Heart left ventricle (tissue), 16 donors: Measurements from ENCODE around the gene GSG1L2. TPM values are rescaled to one million over a fixed set of nuclear protein-coding genes. Genes with fewer than 3 reads are reported as not detected.

ENCODE experiments used
- ATAC-seq, 4 donors: fragments of 200-7000 bp; cut with Tn5 transposase; one replicate each; pipeline ENCODE4 v1.9.1; 2020 to 2022; ENCODE audit warnings: moderate library complexity in 4 of 4, mild to moderate bottlenecking in 3 of 4, moderate number of reproducible peaks in 1 of 4
- DNase-seq, 5 donors: peaks; one replicate each; pipeline ENCODE4 v3.0.0-alpha.2; 2020
- H3K27ac ChIP-seq, 12 donors: fragments of 200-600 bp; sonication (generic) in 4 of 12; one replicate each; pipeline versions ENCODE4 v1.5.0 to v1.8.0; 2016 to 2022; ENCODE audit warnings: mild to moderate bottlenecking in 2 of 12
- H3K27me3 ChIP-seq, 9 donors: fragments of 200-600 bp; sonication (generic) in 2 of 9; one replicate each; pipeline versions ENCODE4 v1.5.1 to v1.8.0; 2016 to 2022; ENCODE audit warnings: mild to moderate bottlenecking in 3 of 9
- H3K36me3 ChIP-seq, 9 donors: fragments of 200-600 bp; sonication (generic) in 2 of 9; one replicate each; pipeline versions ENCODE4 v1.5.0 to v1.8.0; 2018 to 2022; ENCODE audit warnings: mild to moderate bottlenecking in 2 of 9
- H3K4me1 ChIP-seq, 12 donors: fragments of 200-600 bp; sonication (generic) in 4 of 12; one replicate each; pipeline versions ENCODE4 v1.5.0 to v1.8.0; 2016 to 2022; ENCODE audit warnings: mild to moderate bottlenecking in 3 of 12
- H3K4me3 ChIP-seq, 12 donors: fragments of 200-600 bp; sonication (generic) in 4 of 12; one replicate each; pipeline versions ENCODE4 v1.5.0 to v1.8.0; 2017 to 2022; ENCODE audit warnings: mild to moderate bottlenecking in 9 of 12, moderate library complexity in 4 of 12
- H3K9me3 ChIP-seq, 12 donors: fragments of 200-600 bp; sonication (generic) in 4 of 12; one replicate each; pipeline versions ENCODE4 v1.5.0 to v1.8.0; 2016 to 2022; ENCODE audit warnings: mild to moderate bottlenecking in 1 of 12
- CTCF ChIP-seq, 12 donors: fragments of 200-600 bp; sonication (generic) in 4 of 12; IDR thresholded peaks; one replicate each; pipeline versions ENCODE4 v1.5.0 to v1.8.0; 2018 to 2022; ENCODE audit warnings: antibody characterized with exemption in 12 of 12, mild to moderate bottlenecking in 5 of 12
- POLR2A ChIP-seq, 2 donors: fragments of 450-650 bp; IDR thresholded peaks; one replicate each; pipeline ENCODE4 v1.6.1; 2017; ENCODE audit warnings: antibody characterized with exemption in 2 of 2, mild to moderate bottlenecking in 2 of 2, moderate library complexity in 2 of 2
- WGBS, 4 donors: extraction: QIAGEN DNeasy Blood & Tissue Kit in 2 of 4; methylation state at CpG; one replicate each; pipeline versions ENCODE4 v1.1.5 to v1.1.7; 2013 to 2018; 5-methylcytosine and 5-hydroxymethylcytosine counted together
- intact Hi-C, 10 donors: fragments of 100-400 bp; cut with DNase I; formaldehyde crosslinking; loops; one replicate each; pipeline versions ENCODE4 v1.11.1 to v1.14.2; 2022
- polyA plus RNA-seq, 2 donors: library from polyadenylated mRNA; stranded (reverse); fragments of 200-250 nt; gene quantifications; one replicate each; pipeline ENCODE4 v1.2.3, GENCODE V29; 2013
- total RNA-seq, 9 donors: library from RNA; depleted of rRNA in 2 of 9; stranded (reverse); fragments of >200 nt in 2 of 9; fragmentation: NEBNext Ultra II Directional in 3 of 9; extraction: Animal tissue kit (Norgen Biotek cat#: 25700) in 3 of 9; gene quantifications; one replicate each; pipeline versions ENCODE4 v1.1.0 to v1.2.4, GENCODE V29; 2016 to 2023
- donor health status: ischemic (EF 13 %, LVEDD 7.1; RV severe dilation, severe dysfunction).
- donor health status: healthy with polysubstance abuse.
- donor health status: DM: no; HTN: yes; CAD: no.
- donor health status: DM: no; HTN: no; CAD: no.
- donor health status: ischemic (EF 25% LVEDD 6.9; RV normal size, moderate dysfunction).
- donor health status: ischemic (EF 25% LVEDD 5.7; RV mildly dilated, moderate dysfunction).
- donor health status: healthy.
- donor health status: DM: yes; HTN: yes; CAD: no.
- donor health status: ischemic (EF 35%, LVEDD 5.7; RV mildly dilated, moderate dysfunction).
- donor health status: nonischemic (EF 11% LVEDD 7.7; RV severe dilation, severe dysfunction).
- donor health status: DM: yes; HTN: yes; CAD: no.
- donor health status: PGD.
- donor health status: ischemic (EF 29% LVEDD 5.4; RV normal size, mild dysfunction).
- donor health status: nonischemic (EF 23%, LVEDD 6.1; RV moderate dilation, normal function).

GSG1L2 gene
- total and polyA plus RNA-seq, 11 donors = not detected

GRCh38 chr17:9828296-9829295 lies 6.7 kb upstream of the GSG1L2 start:
- peak overlapping the region in 1 of 12 donors; percentile 56 for H3K27ac ChIP-seq
- TF ChIP-seq POLR2A (IDR thresholded peaks at IDR 0.05) = no peak
- TF ChIP-seq CTCF (IDR thresholded peaks at IDR 0.05) = no peak

GRCh38 chr17:9825641-9826150 lies 3.8 kb upstream of the GSG1L2 start, which contains the start of gene GLP2R:
Gene GLP2R (plus strand): TSS chr17:9825924. CDS start chr17:9826064, 140 bp downstream.
- Histone ChIP-seq H3K4me3 (no peak within 1 kb of the TSS), H3K27me3 (peaks cover 0 to 43% (median 0%) of the 10 kb centered on the region in 9 donors), H3K9me3 (no peaks in the 10 kb centered on the region), H3K27ac (peak within 1 kb of the TSS in 1 of 12 donors; percentile 11), H3K36me3 (no peaks in the 10 kb centered on the region), H3K4me1 (no peaks in the 10 kb centered on the region)
- 53 to 62% (median 57%) methylated on average over 21 of the region's 21 CpGs for WGBS, 4 donors
- ATAC-seq (no peak), DNase-seq (no peak)
- TF ChIP-seq CTCF (IDR thresholded peaks at IDR 0.05) = no peak
- no peak for TF ChIP-seq POLR2A (IDR thresholded peaks at IDR 0.05)
- intact Hi-C loops = no loop called here

More at GRCh38 chr17:9828296-9829295, 6.7 kb upstream of the GSG1L2 start:
- intact Hi-C loops = no loop called here
- ATAC-seq (no peak), DNase-seq (no peak)
- H3K4me3 ChIP-seq = no peak overlapping the region
- 53 to 63% (median 62%) methylated on average over 13 of the region's 13 CpGs for WGBS, 4 donors
- H3K4me1 ChIP-seq = no peaks in the 10 kb centered on the region
- H3K36me3 ChIP-seq = no peaks in the 10 kb centered on the region
- peaks cover 0 to 33% (median 0%) of the 10 kb centered on the region in 9 donors for H3K27me3 ChIP-seq
- no peaks in the 10 kb centered on the region for H3K9me3 ChIP-seq

- intact Hi-C loops = no loop called here
- Histone ChIP-seq H3K27ac (no peak overlapping the region), H3K4me3 (no peak overlapping the region), H3K36me3 (no peaks in the 10 kb centered on the region), H3K9me3 (no peaks in the 10 kb centered on the region), H3K27me3 (peaks cover 0 to 50% (median 0%) of the 10 kb centered on the region in 9 donors), H3K4me1 (no peaks in the 10 kb centered on the region)
- TF ChIP-seq POLR2A (IDR thresholded peaks at IDR 0.05) (no peak), CTCF (IDR thresholded peaks at IDR 0.05) (no peak)
- WGBS, 4 donors = 76 to 83% (median 79%) methylated on average over 8 of the region's 8 CpGs
- ATAC-seq (no peak), DNase-seq (no peak)
Observed at GRCh38 chr17:9824797-9825338, 3.0 kb upstream of the GSG1L2 start.

GRCh38 chr17:9824094-9824493 lies 2.2 kb upstream of the GSG1L2 start:
- 61 to 66% (median 65%) methylated on average over 4 of the region's 4 CpGs for WGBS, 4 donors
- peaks cover 0 to 55% (median 0%) of the 10 kb centered on the region in 9 donors for H3K27me3 ChIP-seq
- no peak overlapping the region for H3K4me3 ChIP-seq
- ATAC-seq = no peak
- H3K27ac ChIP-seq = no peak overlapping the region
- intact Hi-C loops = no loop called here
- H3K9me3 ChIP-seq = no peaks in the 10 kb centered on the region
- no peaks in the 10 kb centered on the region for H3K4me1 ChIP-seq
- TF ChIP-seq CTCF (IDR thresholded peaks at IDR 0.05) (no peak), POLR2A (IDR thresholded peaks at IDR 0.05) (no peak)
- DNase-seq = no peak
- H3K36me3 ChIP-seq = no peaks in the 10 kb centered on the region
